IMR-90 (cell line): ENCODE measurements around the gene HAUS7. TPM values are rescaled to one million over a fixed set of nuclear protein-coding genes. Genes with fewer than 3 reads are reported as not detected.

Source experiments
- ATAC-seq: fragments of 200-7000 bp; cut with Tn5 transposase; 2 replicates; pipeline ENCODE4 v1.9.1; 2020; ENCODE audit warnings: low read depth, mild to moderate bottlenecking, moderate library complexity
- BruUV-seq: library from RNA; stranded (reverse); fragments of 400-500 nt; replicated peaks from 2 replicates; lab custom pipeline; 2021; lab: Mats Ljungman, UMichigan
- CTCF ChIA-PET: fragments of 300-600 bp; formaldehyde crosslinking; extraction: SDS; loops from one replicate; lab custom pipeline; 2021; ENCODE audit warnings: antibody characterized with exemption; lab: Yijun Ruan, JAX
- POLR2A ChIA-PET: fragments of 300-600 bp; sonication (Branson Sonifier 250); formaldehyde crosslinking; loops from one replicate; lab custom pipeline; 2022; ENCODE audit warnings: antibody characterized with exemption; ENCODE audit not compliant: unreplicated experiment; lab: Charles Lee
- DNase-seq: peaks from one replicate; pipeline ENCODE4 v3.0.0; 2013
- H2AFZ ChIP-seq: replicated peaks from 2 replicates; pipeline ENCODE3; 2013; ENCODE audit warnings: low read length, mild to moderate bottlenecking; ENCODE audit not compliant: poor library complexity
- H2AK5ac ChIP-seq: 2 replicates; pipeline ENCODE4 v1.6.1; 2013; ENCODE audit warnings: low read depth, low read length, inconsistent platforms
- H2AK9ac ChIP-seq: replicated peaks from 2 replicates; pipeline ENCODE3; 2013; ENCODE audit warnings: mild to moderate bottlenecking, low read depth, low read length, moderate library complexity; ENCODE audit not compliant: poor library complexity
- H2BK120ac ChIP-seq: 2 replicates; pipeline ENCODE4 v1.6.1; 2013; ENCODE audit warnings: low read depth, low read length, inconsistent platforms
- H2BK15ac ChIP-seq: 3 replicates; pipeline ENCODE4 v1.6.1; 2013; ENCODE audit warnings: low read depth, low read length, inconsistent platforms
- H2BK20ac ChIP-seq: 2 replicates; pipeline ENCODE4 v1.6.1; 2013; ENCODE audit warnings: low read depth, mild to moderate bottlenecking, inconsistent platforms, low read length, moderate library complexity
- H2BK5ac ChIP-seq: 2 replicates; pipeline ENCODE4 v1.6.1; 2013; ENCODE audit warnings: mild to moderate bottlenecking, low read depth, low read length, inconsistent platforms; ENCODE audit not compliant: poor library complexity, severe bottlenecking
- H3K14ac ChIP-seq: replicated peaks from 2 replicates; pipeline ENCODE4 v1.6.1; 2013; ENCODE audit warnings: low read depth, low read length, inconsistent platforms
- H3K18ac ChIP-seq: 2 replicates; pipeline ENCODE4 v1.6.1; 2013; ENCODE audit warnings: low read depth, low read length, control low read depth
- H3K23ac ChIP-seq: 2 replicates; pipeline ENCODE4 v1.6.1; 2013; ENCODE audit warnings: low read depth, low read length, inconsistent platforms
- H3K27ac ChIP-seq: 2 replicates; pipeline ENCODE4 v1.5.1; 2013; ENCODE audit warnings: mild to moderate bottlenecking, control low read depth, low read length; ENCODE audit not compliant: insufficient read depth
- H3K27me3 ChIP-seq: 2 replicates; pipeline ENCODE4 v1.6.1; 2013; ENCODE audit warnings: low read length; ENCODE audit not compliant: control insufficient read depth, insufficient read depth
- H3K36me3 ChIP-seq: 2 replicates; pipeline ENCODE4 v1.6.1; 2013; ENCODE audit warnings: low read length, mixed read lengths; ENCODE audit not compliant: control insufficient read depth, insufficient read depth
- H3K4ac ChIP-seq: 2 replicates; pipeline ENCODE4 v1.6.1; 2013; ENCODE audit warnings: low read depth, low read length, inconsistent platforms
- H3K4me1 ChIP-seq: 2 replicates; pipeline ENCODE4 v1.6.1; 2013; ENCODE audit warnings: low read length, mixed read lengths; ENCODE audit not compliant: control insufficient read depth, insufficient read depth
- H3K4me2 ChIP-seq: 2 replicates; pipeline ENCODE4 v1.6.1; 2013; ENCODE audit warnings: low read depth, mild to moderate bottlenecking, control low read depth, low read length, moderate library complexity
- H3K4me3 ChIP-seq: 2 replicates; pipeline ENCODE4 v1.5.1; 2013; ENCODE audit warnings: low read depth, mild to moderate bottlenecking, control low read depth, low read length, moderate library complexity; ENCODE audit not compliant: insufficient read depth
- H3K56ac ChIP-seq: 2 replicates; pipeline ENCODE4 v1.6.1; 2013; ENCODE audit warnings: low read length, inconsistent platforms; ENCODE audit not compliant: insufficient read depth; ENCODE audit errors: extremely low read depth
- H3K79me1 ChIP-seq, 2 experiments: 2 replicates each; pipeline ENCODE4 v1.6.1; 2013; ENCODE audit warnings: low read length in 2 of 2, inconsistent platforms in 1 of 2, low read depth in 1 of 2
- H3K9ac ChIP-seq: 2 replicates; pipeline ENCODE4 v1.6.1; 2013; ENCODE audit warnings: low read depth, low read length, control low read depth
- H3K9me1 ChIP-seq: 2 replicates; pipeline ENCODE4 v1.6.1; 2013; ENCODE audit warnings: low read length, inconsistent platforms; ENCODE audit not compliant: insufficient read depth
- H3K9me3 ChIP-seq: 2 replicates; pipeline ENCODE4 v1.6.1; 2013; ENCODE audit warnings: low read length; ENCODE audit not compliant: control insufficient read depth, insufficient read depth
- H4K20me1 ChIP-seq: 2 replicates; pipeline ENCODE4 v1.6.1; 2013; ENCODE audit warnings: low read length, inconsistent platforms; ENCODE audit not compliant: insufficient read depth
- H4K5ac ChIP-seq: 2 replicates; pipeline ENCODE4 v1.6.1; 2013; ENCODE audit warnings: mild to moderate bottlenecking, low read depth, low read length, control low read depth
- H4K8ac ChIP-seq, 2 experiments: 2 replicates each; pipeline ENCODE4 v1.6.1; 2013; ENCODE audit warnings: low read depth in 2 of 2, low read length in 2 of 2, control low read depth in 1 of 2, inconsistent platforms in 1 of 2
- H4K91ac ChIP-seq: 2 replicates; pipeline ENCODE4 v1.6.1; 2013; ENCODE audit warnings: low read depth, low read length, inconsistent platforms; ENCODE audit not compliant: insufficient read depth
- BHLHE40 ChIP-seq: fragments of 150-350 bp; IDR thresholded peaks from 2 replicates; pipeline ENCODE4 v1.6.1; 2016; ENCODE audit warnings: mild to moderate bottlenecking, low read depth, low read length
- CEBPB ChIP-seq: IDR thresholded peaks from 2 replicates; pipeline ENCODE4 v1.6.1; 2012; ENCODE audit warnings: low read depth, low read length, improper control_type of control experiment
- CHD1 ChIP-seq: IDR thresholded peaks from 2 replicates; pipeline ENCODE4 v1.6.1; 2012; ENCODE audit warnings: low read depth, low read length, improper control_type of control experiment
- FOS ChIP-seq: fragments of 150-350 bp; IDR thresholded peaks from 2 replicates; pipeline ENCODE4 v1.6.1; 2016; ENCODE audit warnings: low read depth, low read length
- MAFK ChIP-seq: IDR thresholded peaks from 2 replicates; pipeline ENCODE4 v1.6.1; 2012; ENCODE audit warnings: low read depth, low read length, improper control_type of control experiment
- MAZ ChIP-seq: IDR thresholded peaks from 2 replicates; pipeline ENCODE4 v1.6.1; 2012; ENCODE audit warnings: low read depth, mild to moderate bottlenecking, low read length, improper control_type of control experiment, moderate library complexity, borderline replicate concordance
- MXI1 ChIP-seq: IDR thresholded peaks from 2 replicates; pipeline ENCODE4 v1.6.1; 2012; ENCODE audit warnings: low read depth, mild to moderate bottlenecking, low read length, moderate library complexity, borderline replicate concordance
- NFE2L2 ChIP-seq: fragments of 150-350 bp; IDR thresholded peaks from 2 replicates; pipeline ENCODE4 v1.6.1; 2016; ENCODE audit warnings: low read depth, mild to moderate bottlenecking, low read length
- POLR2A ChIP-seq: IDR thresholded peaks from 2 replicates; pipeline ENCODE4 v1.6.1; 2012; ENCODE audit warnings: mild to moderate bottlenecking, low read depth, low read length
- RAD21 ChIP-seq: IDR thresholded peaks from 2 replicates; pipeline ENCODE4 v1.6.1; 2012; ENCODE audit warnings: low read length, improper control_type of control experiment
- RCOR1 ChIP-seq: IDR thresholded peaks from 2 replicates; pipeline ENCODE4 v1.6.1; 2012; ENCODE audit warnings: mild to moderate bottlenecking, low read length, improper control_type of control experiment; ENCODE audit not compliant: insufficient replicate concordance
- RFX5 ChIP-seq: IDR thresholded peaks from 2 replicates; pipeline ENCODE4 v1.8.0; 2012; ENCODE audit warnings: low read depth, mild to moderate bottlenecking, low read length, moderate library complexity
- SMC3 ChIP-seq: fragments of 150-350 bp; IDR thresholded peaks from 2 replicates; pipeline ENCODE4 v1.6.1; 2016; ENCODE audit warnings: low read depth, mild to moderate bottlenecking, antibody characterized with exemption, low read length, moderate library complexity
- WGBS, 2 experiments: methylation state at CpG; one replicate each; pipeline versions ENCODE4 v1.1.5 to v1.1.7; 2013; ENCODE audit warnings: missing lambda C conversion rate in 2 of 2; ENCODE audit not compliant: insufficient read length in 1 of 2; ENCODE audit errors: extremely low coverage in 2 of 2; 5-methylcytosine and 5-hydroxymethylcytosine counted together
- dilution Hi-C: fragments of 300-500 bp; cut with HindIII; formaldehyde crosslinking; loops from one replicate; pipeline ENCODE4 v1.14.3; 2018; ENCODE audit warnings: low sequenced_read_pairs; ENCODE audit not compliant: unreplicated experiment
- in situ Hi-C: fragments of 300-500 bp; cut with MboI; formaldehyde crosslinking; loops from 3 replicates; pipeline ENCODE4 v1.14.3; 2019; ENCODE audit warnings: low sequenced_read_pairs, inconsistent platforms, mixed read lengths
- intact Hi-C: fragments of 100-400 bp; cut with micrococcal nuclease; formaldehyde crosslinking; loops from 2 replicates; pipeline ENCODE4 v1.10.0; 2022
- polyA plus RNA-seq, 3 experiments: library from polyadenylated mRNA; depleted of rRNA; stranded (reverse); fragments of >200 nt; gene quantifications; 2 replicates each; pipeline ENCODE4 v1.2.3, GENCODE V29; 2012; ENCODE audit warnings: low replicate concordance in 1 of 3
- total RNA-seq: library from RNA; depleted of rRNA; stranded (reverse); fragments of >200 nt; gene quantifications from 2 replicates; pipeline ENCODE4 v1.2.3, GENCODE V29; 2012
- TF ChIP-seq, protein P1 (sequence below): fragments of 150-350 bp; IDR thresholded peaks from 2 replicates; pipeline ENCODE4 v1.6.1; 2017; ENCODE audit warnings: mild to moderate bottlenecking, antibody characterized with exemption, low read length, low read depth

The HAUS7 gene
- total and polyA plus RNA-seq, 2 of the 4 experiments (the other 2 are of a cell fraction) = 10.8 to 25.9 TPM

DNA sequence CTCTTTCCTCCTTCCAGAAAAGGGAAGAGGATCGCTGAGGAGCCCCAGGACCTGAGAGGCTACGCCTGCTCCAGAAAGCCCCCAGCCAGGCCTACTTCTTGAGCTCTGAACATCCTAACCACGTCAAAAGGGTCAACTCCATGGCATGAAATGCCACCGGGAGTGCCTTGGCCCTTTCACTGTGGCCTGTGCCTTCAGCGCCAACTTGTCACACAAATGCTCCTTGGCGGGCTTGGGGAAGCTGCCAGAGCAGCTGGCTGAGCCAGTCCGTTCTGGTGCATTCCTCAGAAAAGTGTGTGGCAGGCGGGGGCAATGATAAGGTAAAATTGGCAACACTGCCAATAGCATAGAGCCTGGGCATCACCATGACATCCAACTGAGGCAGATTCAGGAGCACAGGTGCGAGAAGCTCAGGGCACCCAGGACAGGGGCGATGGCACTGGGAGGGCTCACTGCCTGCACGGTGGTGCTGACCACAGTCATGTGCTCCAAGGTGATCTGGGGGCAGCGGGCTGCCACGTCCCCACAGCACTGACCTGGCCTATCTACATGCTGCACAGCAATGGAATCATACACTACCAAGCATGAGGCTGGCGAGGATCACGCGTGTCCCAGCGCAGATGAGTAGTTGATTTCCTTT, 12.4 kb downstream of the HAUS7 start:
- no peaks in the 10 kb centered on the region; the same call in 1 of the 2 replicates for H3K4me1 ChIP-seq
- H2BK15ac ChIP-seq = no peak overlapping the region
- 0 out of 2 replicates have a peak, but pooled peaks cover 2% of the 10 kb centered on the region for H3K36me3 ChIP-seq
- intact Hi-C loops = no loop called here
- H3K23ac ChIP-seq = no peak overlapping the region
- in situ Hi-C loops = loop anchor here (25.0 kb wide), 1 partner anchor 421 kb away; no protein-coding TSS in a partner anchor
- no peak overlapping the region for H3K27ac ChIP-seq
- H2AFZ ChIP-seq = no peak overlapping the region
- H3K56ac ChIP-seq = no peak overlapping the region
- H4K8ac ChIP-seq = no peak overlapping the region
- no peak overlapping the region for H4K5ac ChIP-seq
- no peak overlapping the region for H3K9ac ChIP-seq
- no peak overlapping the region for H2BK120ac ChIP-seq
- H3K27me3 ChIP-seq = no peaks in the 10 kb centered on the region
- H3K9me3 ChIP-seq = no peaks in the 10 kb centered on the region; the same call in 1 of the 2 replicates
- ATAC-seq (no peak), DNase-seq (no peak)
- no peaks in the 10 kb centered on the region; the same call in 1 of the 2 replicates for H3K9me1 ChIP-seq
- H3K4me3 ChIP-seq = no peak overlapping the region
- 80% methylated on average over 3 of the region's 17 CpGs; no CpG with 5 or more reads in 1 of the 2 experiments for WGBS, 2 experiments
- no peak overlapping the region for H2BK5ac ChIP-seq
- H4K20me1 ChIP-seq = no peaks in the 10 kb centered on the region
- ChIA-PET CTCF (no interaction called here), POLR2A (no interaction called here)
- H3K4ac ChIP-seq = no peak overlapping the region
- dilution Hi-C loops = no loop called here
- H3K18ac ChIP-seq = no peak overlapping the region
- H2AK9ac ChIP-seq = no peak overlapping the region
- no peak overlapping the region for H3K4me2 ChIP-seq
- H3K14ac ChIP-seq = no peak overlapping the region
- H3K79me1 ChIP-seq = no peaks in the 10 kb centered on the region
- TF ChIP-seq MAZ (no peak), RFX5 (no peak), SMC3 (no peak), CEBPB (no peak), BHLHE40 (no peak), RAD21 (no peak), POLR2A (no peak), NFE2L2 (no peak), CHD1 (no peak), MAFK (no peak), FOS (no peak), MXI1 (no peak), RCOR1 (no peak)
- TF ChIP-seq, protein P1, sequence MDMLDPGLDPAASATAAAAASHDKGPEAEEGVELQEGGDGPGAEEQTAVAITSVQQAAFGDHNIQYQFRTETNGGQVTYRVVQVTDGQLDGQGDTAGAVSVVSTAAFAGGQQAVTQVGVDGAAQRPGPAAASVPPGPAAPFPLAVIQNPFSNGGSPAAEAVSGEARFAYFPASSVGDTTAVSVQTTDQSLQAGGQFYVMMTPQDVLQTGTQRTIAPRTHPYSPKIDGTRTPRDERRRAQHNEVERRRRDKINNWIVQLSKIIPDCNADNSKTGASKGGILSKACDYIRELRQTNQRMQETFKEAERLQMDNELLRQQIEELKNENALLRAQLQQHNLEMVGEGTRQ = no peak
- no peak overlapping the region for H4K91ac ChIP-seq
- BruUV-seq = no TSS peak
- no peak overlapping the region for H2BK20ac ChIP-seq
- no peak overlapping the region for H2AK5ac ChIP-seq
